Activated CD4-positive, alpha-beta T cell treated with anti-CD3 and anti-CD28 coated beads for 4 hours (primary cell): ENCODE results near the gene LIMS4.
"Not testable (repeated sequence)": the region's sequence is repeated elsewhere in the genome, so short reads cannot be mapped to it uniquely, and the experiment has no call there.

Source experiments
- DNase-seq, 2 donors: peaks; one replicate each; pipeline ENCODE4 v3.0.0-alpha.2; 2020

LIMS4 gene

GRCh38 chr2:110449127-110449947, 23.3 kb downstream of the LIMS4 start:
- DNase-seq = not testable (repeated sequence)

GRCh38 chr2:110446644-110447043, 26.0 kb downstream of the LIMS4 start:
- DNase-seq = not testable (repeated sequence)

GRCh38 chr2:110443305-110444005, 29.2 kb downstream of the LIMS4 start:
- not testable (repeated sequence) for DNase-seq

- not testable (repeated sequence) for DNase-seq
Measured at GRCh38 chr2:110441905-110442304, 30.7 kb downstream of the LIMS4 start.

- not testable (repeated sequence) for DNase-seq
Measured at GRCh38 chr2:110434565-110434964, 38.1 kb downstream of the LIMS4 start.

GRCh38 chr2:110425725-110426124, 46.9 kb downstream of the LIMS4 start:
- DNase-seq = not testable (repeated sequence)

GRCh38 chr2:110424421-110424820, 48.2 kb downstream of the LIMS4 start:
- DNase-seq = not testable (repeated sequence)

GRCh38 chr2:110423574-110423962, 49.0 kb downstream of the LIMS4 start:
- not testable (repeated sequence) for DNase-seq

- not testable (repeated sequence) for DNase-seq
Measured at GRCh38 chr2:110422852-110423573, 49.6 kb downstream of the LIMS4 start.

GRCh38 chr2:110420641-110421354, 51.8 kb downstream of the LIMS4 start:
- DNase-seq = not testable (repeated sequence)

- DNase-seq = not testable (repeated sequence)
Measured at GRCh38 chr2:110407142-110407541, 65.5 kb downstream of the LIMS4 start.

- not testable (repeated sequence) for DNase-seq
Measured at GRCh38 chr2:110404988-110405387, 67.6 kb downstream of the LIMS4 start.

GRCh38 chr2:110404246-110404645, 68.4 kb downstream of the LIMS4 start:
- DNase-seq = not testable (repeated sequence)

- DNase-seq = not testable (repeated sequence)
Measured at GRCh38 chr2:110401001-110401618, 71.5 kb downstream of the LIMS4 start.

- not testable (repeated sequence) for DNase-seq
Measured at GRCh38 chr2:110399378-110399777, 73.2 kb downstream of the LIMS4 start.

GRCh38 chr2:110395990-110396389, 76.6 kb downstream of the LIMS4 start:
- not testable (repeated sequence) for DNase-seq
